HFFc6 (cell line): ENCODE measurements around the gene RPL14. TPM values are rescaled to one million over a fixed set of nuclear protein-coding genes. Genes with fewer than 3 reads are reported as not detected.
A peak's percentile ranks its signal among the peaks of the same experiment; 100 is the strongest.

Experiments
- DNase-seq: peaks from one replicate; pipeline ENCODE4 v3.0.0-alpha.2; 2018
- H3K27ac Mint-ChIP-seq: 2 replicates; pipeline ENCODE4 v1.8.0; 2020; ENCODE audit warnings: mild to moderate bottlenecking, mixed read lengths
- H3K27me3 Mint-ChIP-seq: 2 replicates; pipeline ENCODE4 v1.8.0; 2021; ENCODE audit warnings: mild to moderate bottlenecking, moderate library complexity, mixed read lengths; ENCODE audit not compliant: insufficient read depth
- H3K36me3 Mint-ChIP-seq: 2 replicates; pipeline ENCODE4 v1.8.0; 2021; ENCODE audit warnings: low read depth, mixed read lengths
- H3K4me1 Mint-ChIP-seq: 2 replicates; pipeline ENCODE4 v1.8.0; 2020; ENCODE audit warnings: low read depth, mixed read lengths
- H3K4me3 Mint-ChIP-seq: 2 replicates; pipeline ENCODE4 v1.8.0; 2020; ENCODE audit warnings: mild to moderate bottlenecking, moderate library complexity, mixed read lengths
- H3K9me3 Mint-ChIP-seq: 2 replicates; pipeline ENCODE4 v1.8.0; 2020; ENCODE audit warnings: mild to moderate bottlenecking, mixed read lengths
- CTCF ChIP-seq: fragments of 200-600 bp; sonication (generic); IDR thresholded peaks from 2 replicates; pipeline ENCODE4 v1.5.0; 2021; ENCODE audit warnings: antibody characterized with exemption, mild to moderate bottlenecking
- total RNA-seq, 6 experiments: library from RNA; stranded (reverse); fragmentation: NEBNext Ultra II Directional; extraction: Animal tissue kit (Norgen Biotek cat#: 25700); gene quantifications; 2 replicates in 1 of 6; 3 replicates in 5 of 6; pipeline ENCODE4 v1.2.3, GENCODE V29; 2021

The RPL14 gene
- total RNA-seq, 6 experiments from 2014 or later = 1,695 to 2,062 (median 1,834) TPM

DNA sequence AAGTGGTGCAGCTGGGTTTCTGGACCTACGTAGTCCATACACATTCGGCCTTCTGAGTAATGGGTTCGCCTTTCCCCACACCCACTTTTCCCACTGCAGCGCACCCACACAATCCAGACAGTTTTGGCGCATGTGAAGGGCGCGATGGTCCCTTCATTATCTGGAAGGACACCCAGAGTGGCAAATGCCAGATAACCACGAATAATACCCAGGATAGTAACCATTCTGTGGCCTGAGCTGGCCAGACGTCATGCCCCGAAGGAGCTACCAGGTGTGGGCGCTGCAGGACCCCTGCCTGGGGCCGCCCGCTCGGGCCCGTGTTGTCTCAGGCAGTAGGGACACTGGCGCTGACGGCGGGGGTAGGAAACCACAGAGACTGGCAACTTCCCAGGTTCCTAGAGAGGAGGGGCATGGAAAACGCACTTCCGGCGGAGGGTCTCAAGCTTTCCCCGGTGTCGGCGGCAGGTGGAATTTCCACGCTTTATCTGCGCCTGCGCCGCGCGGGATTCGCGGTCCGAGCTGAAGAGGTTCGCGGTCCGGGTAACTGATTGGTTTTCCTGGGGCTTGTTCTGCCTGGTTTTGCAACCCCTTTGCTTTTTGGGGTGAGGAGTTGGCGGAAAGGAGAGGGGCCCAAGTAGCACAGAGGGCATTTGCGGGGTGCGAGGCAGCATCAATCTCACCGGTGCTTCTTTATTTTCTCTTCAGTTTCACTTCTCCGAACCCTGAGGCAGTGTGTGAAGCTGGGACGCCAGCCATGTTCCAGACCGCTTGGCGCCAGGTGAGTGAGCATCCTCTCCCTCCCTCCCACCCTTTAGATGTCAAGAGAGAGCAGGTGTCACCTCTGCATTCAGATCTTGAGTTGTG, 48.7 kb downstream of the RPL14 start, which contains the start of gene ZNF620:
Gene ZNF620, plus strand, starts transcription at position 441 of the 864 bp plus-strand sequence. Its CDS starts 314 bp downstream, at position 755.
- no peaks in the 10 kb centered on the region; the same call in 1 of the 2 replicates for H3K27me3 Mint-ChIP-seq
- no peak for DNase-seq
- TF ChIP-seq CTCF = peak; percentile 37
- H3K4me1 Mint-ChIP-seq = peaks cover 32% of the 10 kb centered on the region
- H3K27ac Mint-ChIP-seq = peak within 1 kb of the TSS; percentile 95
- H3K9me3 Mint-ChIP-seq = no peaks in the 10 kb centered on the region
- H3K4me3 Mint-ChIP-seq = peak within 1 kb of the TSS; percentile 90
- H3K36me3 Mint-ChIP-seq = no peaks in the 10 kb centered on the region

DNA sequence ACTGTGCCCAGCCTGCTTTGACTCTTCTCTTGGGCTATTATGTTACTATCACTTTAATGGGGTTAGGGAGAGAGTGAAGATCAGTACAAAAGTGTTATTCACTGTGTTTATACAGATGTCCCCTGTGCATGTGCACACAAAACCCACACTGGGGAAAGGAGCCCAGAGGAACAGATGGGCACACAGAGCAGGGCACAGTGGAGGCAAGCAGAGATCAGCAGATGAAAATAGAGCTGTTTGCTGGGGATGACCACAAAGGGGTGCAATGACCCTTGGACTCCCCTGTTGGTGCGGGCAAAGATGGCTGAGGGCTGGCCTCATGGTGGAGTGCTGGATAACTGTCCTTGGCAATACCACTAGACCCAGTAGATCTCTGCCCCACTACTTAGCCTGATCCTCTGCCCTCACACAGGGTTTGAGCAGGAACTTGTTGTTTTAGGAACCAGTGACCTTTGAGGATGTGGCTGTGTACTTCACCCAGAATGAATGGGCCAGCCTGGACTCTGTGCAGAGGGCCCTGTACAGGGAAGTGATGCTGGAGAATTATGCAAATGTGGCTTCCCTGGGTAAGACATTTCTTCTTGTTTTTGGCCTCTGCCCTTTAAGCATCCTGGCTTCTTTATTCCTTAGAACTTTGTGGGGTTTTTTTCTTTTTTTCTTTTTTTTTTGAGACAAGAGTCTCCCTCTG, 54.0 kb downstream of the RPL14 start:
- H3K27me3 Mint-ChIP-seq = no peaks in the 10 kb centered on the region; the same call in 1 of the 2 replicates
- no peak overlapping the region for H3K4me3 Mint-ChIP-seq
- TF ChIP-seq CTCF = no peak
- H3K9me3 Mint-ChIP-seq = no peaks in the 10 kb centered on the region
- DNase-seq = no peak
- no peak overlapping the region for H3K27ac Mint-ChIP-seq
- H3K4me1 Mint-ChIP-seq = peaks cover 18% of the 10 kb centered on the region
- H3K36me3 Mint-ChIP-seq = no peaks in the 10 kb centered on the region

- H3K27me3 Mint-ChIP-seq = no peaks in the 10 kb centered on the region
- TF ChIP-seq CTCF = no peak
- peak overlapping the region; percentile 5 for H3K27ac Mint-ChIP-seq
- H3K9me3 Mint-ChIP-seq = no peaks in the 10 kb centered on the region
- H3K36me3 Mint-ChIP-seq = no peaks in the 10 kb centered on the region
- H3K4me3 Mint-ChIP-seq = no peak overlapping the region
- peak; percentile 15 for DNase-seq
- H3K4me1 Mint-ChIP-seq = peaks cover 19% of the 10 kb centered on the region
These were observed 59.1 kb downstream of the RPL14 start for GRCh38 chr3:40516201-40516600.

- no peaks in the 10 kb centered on the region for H3K36me3 Mint-ChIP-seq
- no peaks in the 10 kb centered on the region for H3K9me3 Mint-ChIP-seq
- no peak for TF ChIP-seq CTCF
- H3K4me3 Mint-ChIP-seq = no peak overlapping the region
- no peaks in the 10 kb centered on the region for H3K27me3 Mint-ChIP-seq
- H3K4me1 Mint-ChIP-seq = peaks cover 19% of the 10 kb centered on the region
- DNase-seq = no peak
- no peak overlapping the region for H3K27ac Mint-ChIP-seq
These were observed 60.9 kb downstream of the RPL14 start for GRCh38 chr3:40518067-40518466.

Other genes with a start within 250 kb of the RPL14 start
- gene EIF1B, start 147.6 kb upstream of the RPL14 start, total RNA-seq = 10 to 100 TPM; 32.0 to 41.6 (median 38.3) TPM
- gene ENTPD3, start 70.2 kb upstream of the RPL14 start, total RNA-seq = not detected
- 1 to 10 TPM; 3.2 to 5.1 (median 4.7) TPM for gene ZNF619, start 19.8 kb downstream of the RPL14 start, total RNA-seq
- 1 to 10 TPM in 1 of 6 experiments, under 1 TPM in 5; 0.54 to 1.2 (median 0.69) TPM for gene ZNF620, start 48.7 kb downstream of the RPL14 start, total RNA-seq
- 10 to 100 TPM; 18.1 to 21.3 (median 20.5) TPM for gene ZNF621, start 67.6 kb downstream of the RPL14 start, total RNA-seq